MV-4-11 (cell line): ENCODE measurements around the gene KRT34.

ENCODE experiments used
- DNase-seq: peaks from one replicate; lab custom pipeline; 2025; lab: John Stamatoyannopoulos, UW

Gene KRT34

GRCh38 chr17:41332239-41332638 is 49.9 kb downstream of the KRT34 start:
- DNase-seq = no peak

GRCh38 chr17:41331606-41332005 is 50.5 kb downstream of the KRT34 start:
- DNase-seq = no peak

DNA sequence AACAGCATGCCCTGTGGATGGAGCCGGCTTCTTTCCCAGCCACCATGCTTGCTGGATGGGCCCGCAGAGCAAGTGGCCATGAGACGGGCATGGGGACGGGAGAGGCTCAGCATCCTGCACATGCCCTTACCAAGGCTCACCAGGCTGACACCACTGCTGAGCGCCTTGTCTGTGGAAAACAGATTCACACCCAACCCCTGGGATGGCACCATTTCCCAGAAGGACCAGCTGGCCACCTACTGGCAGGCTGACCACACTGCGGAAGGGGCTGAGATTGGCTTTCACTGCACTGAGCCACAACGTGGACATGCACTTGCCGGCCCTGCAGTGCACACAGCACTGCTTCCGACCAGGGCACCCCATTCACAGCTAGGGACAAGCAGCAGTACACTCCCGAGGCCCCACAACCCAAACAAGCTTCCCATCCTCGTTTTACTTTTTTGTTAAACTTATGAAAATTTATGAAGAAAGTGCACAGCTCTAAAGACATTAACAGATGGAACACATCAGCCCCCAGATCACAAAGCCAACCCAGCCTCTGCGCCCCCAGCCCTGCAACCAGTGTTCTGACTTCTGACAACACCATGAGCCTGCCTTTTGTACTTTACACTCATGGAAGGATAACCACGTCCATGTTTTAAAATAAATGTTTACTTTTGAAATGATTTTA is 52.7 kb downstream of the KRT34 start:
- peak; percentile 5 for DNase-seq

DNA sequence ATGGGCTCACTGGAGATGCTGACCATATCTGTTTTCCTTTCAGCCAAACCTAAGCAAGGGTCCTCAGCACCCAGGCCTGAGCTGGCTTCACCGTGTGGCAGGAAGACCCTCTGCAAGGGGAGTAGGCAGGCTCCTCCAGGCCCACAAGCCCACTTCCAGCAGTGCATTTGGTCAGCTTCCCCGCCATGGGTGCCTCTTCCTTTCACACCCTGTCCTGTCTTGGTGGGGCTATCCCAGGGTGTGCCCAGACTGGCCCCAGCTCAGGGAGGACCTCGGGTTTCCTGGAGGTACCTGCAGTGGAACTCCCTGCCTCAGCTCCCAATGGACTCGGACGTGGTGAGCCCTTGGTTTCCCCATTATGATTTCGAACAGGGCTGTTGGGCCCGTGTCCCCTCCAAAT is 53.9 kb downstream of the KRT34 start:
- no peak for DNase-seq
